Germinal center (tissue), 1 donor: Measurements from ENCODE around the gene CYFIP2.
"Not testable (repeated sequence)": the region's sequence is repeated elsewhere in the genome, so short reads cannot be mapped to it uniquely, and the experiment has no call there.

Experiments
- DNase-seq: peaks from one replicate; pipeline ENCODE4 v3.0.0; 2012; ENCODE audit warnings: mixed read lengths, low spot score

CYFIP2 gene

GRCh38 chr5:157390133-157390532, 124.2 kb downstream of the CYFIP2 start:
- DNase-seq, result peak; percentile 43

GRCh38 chr5:157390551-157391297, 124.8 kb downstream of the CYFIP2 start:
- DNase-seq, result no peak

DNA sequence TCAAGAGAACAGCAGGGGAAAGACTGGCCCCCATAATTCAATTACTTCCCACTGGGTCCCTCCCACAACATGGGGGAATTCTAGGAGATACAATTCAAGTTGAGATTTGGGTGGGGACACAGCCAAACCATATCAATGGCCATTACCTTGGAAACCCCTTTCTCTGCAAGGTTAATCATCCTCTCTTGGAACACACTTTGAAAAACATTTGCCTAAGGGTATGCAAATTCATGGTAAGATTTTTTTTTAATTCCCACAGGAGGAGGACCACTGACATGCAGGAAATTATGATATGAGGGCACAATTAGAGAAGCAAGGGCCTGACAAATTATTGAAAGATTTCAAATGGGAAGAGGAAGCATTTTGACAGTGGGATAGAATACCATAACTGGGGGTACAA, 132.4 kb downstream of the CYFIP2 start:
- no peak for DNase-seq

GRCh38 chr5:157400741-157401495, 135.0 kb downstream of the CYFIP2 start:
- no peak for DNase-seq

- no peak for DNase-seq
Observed at GRCh38 chr5:157415838-157416237, 149.9 kb downstream of the CYFIP2 start.

DNA sequence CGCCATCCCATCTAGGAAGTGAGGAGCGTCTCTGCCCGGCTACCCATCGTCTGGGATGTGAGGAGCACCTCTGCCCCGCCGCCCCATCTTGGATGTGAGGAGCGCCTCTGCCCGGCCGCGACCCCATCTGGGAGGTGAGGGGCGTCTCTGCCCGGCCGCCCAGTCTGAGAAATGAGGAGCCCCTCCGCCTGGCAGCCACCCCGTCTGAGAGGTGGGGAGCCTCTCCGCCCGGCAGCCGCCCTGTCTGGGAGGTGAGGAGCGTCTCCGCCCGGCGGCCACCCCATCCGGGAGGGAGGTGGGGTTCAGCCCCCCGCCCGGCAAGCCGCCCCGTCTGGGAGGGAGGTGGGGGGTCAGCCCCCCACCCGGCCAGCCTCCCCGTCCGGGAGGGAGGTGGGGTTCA, 153.6 kb downstream of the CYFIP2 start:
- DNase-seq, result not testable (repeated sequence)

DNA sequence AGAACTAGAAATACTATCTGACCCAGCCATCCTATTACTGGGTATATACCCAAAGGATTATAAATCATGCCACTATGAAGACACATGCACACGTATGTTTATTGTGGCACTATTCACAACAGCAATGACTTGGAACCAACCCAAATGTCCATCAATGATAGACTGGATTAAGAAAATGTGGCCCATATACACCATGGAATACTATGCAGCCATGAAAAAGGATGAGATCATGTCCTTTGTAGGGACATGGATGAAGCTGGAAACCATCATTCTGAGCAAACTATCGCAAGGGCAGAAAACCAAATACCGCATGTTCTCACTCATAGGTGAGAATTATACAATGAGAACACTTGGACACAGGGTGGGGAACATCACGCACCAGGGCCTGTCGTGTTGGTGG, 164.0 kb downstream of the CYFIP2 start:
- not testable (repeated sequence) for DNase-seq

GRCh38 chr5:157431544-157432200, 165.7 kb downstream of the CYFIP2 start:
- DNase-seq, result peak; percentile 56

DNA sequence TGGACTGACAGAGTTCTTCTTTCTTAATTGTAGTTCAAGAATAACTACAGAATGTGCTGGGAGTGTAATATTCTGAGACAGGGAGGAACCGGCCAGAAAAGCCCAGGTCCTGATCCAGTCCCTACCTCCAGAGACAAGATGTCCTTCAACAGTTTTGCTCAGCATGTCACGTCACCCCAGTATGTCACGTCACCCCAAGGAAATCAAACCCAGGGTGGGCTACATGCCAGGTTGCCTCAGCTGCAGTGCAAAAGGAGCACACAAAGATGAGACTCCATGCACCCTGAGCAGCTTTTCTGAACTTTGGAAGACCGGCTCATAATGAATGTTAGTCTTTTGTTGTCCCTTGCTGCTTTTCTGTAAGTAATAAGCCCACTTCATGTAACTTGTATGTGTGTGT, 168.2 kb downstream of the CYFIP2 start:
- DNase-seq, result no peak

- DNase-seq, result no peak
Observed at GRCh38 chr5:157443041-157443549, 177.2 kb downstream of the CYFIP2 start.

- no peak for DNase-seq
Observed at GRCh38 chr5:157444224-157444623, 178.3 kb downstream of the CYFIP2 start.
